A172 (cell line): Measurements from ENCODE around the gene INTS2. TPM values are rescaled to one million over a fixed set of nuclear protein-coding genes. Genes with fewer than 3 reads are reported as not detected.
"Not testable (repeated sequence)": the region's sequence is repeated elsewhere in the genome, so short reads cannot be mapped to it uniquely, and the experiment has no call there.

ENCODE experiments used
- DNase-seq: peaks from one replicate; pipeline ENCODE4 v3.0.0-alpha.2; 2015; ENCODE audit warnings: low spot score
- total RNA-seq: library from RNA; depleted of rRNA; stranded (reverse); fragments of >200 nt; shearing (Covaris generic); gene quantifications from 2 replicates; pipeline ENCODE4 v1.2.3, GENCODE V29; 2014; rRNA removed

The INTS2 gene, protein sequence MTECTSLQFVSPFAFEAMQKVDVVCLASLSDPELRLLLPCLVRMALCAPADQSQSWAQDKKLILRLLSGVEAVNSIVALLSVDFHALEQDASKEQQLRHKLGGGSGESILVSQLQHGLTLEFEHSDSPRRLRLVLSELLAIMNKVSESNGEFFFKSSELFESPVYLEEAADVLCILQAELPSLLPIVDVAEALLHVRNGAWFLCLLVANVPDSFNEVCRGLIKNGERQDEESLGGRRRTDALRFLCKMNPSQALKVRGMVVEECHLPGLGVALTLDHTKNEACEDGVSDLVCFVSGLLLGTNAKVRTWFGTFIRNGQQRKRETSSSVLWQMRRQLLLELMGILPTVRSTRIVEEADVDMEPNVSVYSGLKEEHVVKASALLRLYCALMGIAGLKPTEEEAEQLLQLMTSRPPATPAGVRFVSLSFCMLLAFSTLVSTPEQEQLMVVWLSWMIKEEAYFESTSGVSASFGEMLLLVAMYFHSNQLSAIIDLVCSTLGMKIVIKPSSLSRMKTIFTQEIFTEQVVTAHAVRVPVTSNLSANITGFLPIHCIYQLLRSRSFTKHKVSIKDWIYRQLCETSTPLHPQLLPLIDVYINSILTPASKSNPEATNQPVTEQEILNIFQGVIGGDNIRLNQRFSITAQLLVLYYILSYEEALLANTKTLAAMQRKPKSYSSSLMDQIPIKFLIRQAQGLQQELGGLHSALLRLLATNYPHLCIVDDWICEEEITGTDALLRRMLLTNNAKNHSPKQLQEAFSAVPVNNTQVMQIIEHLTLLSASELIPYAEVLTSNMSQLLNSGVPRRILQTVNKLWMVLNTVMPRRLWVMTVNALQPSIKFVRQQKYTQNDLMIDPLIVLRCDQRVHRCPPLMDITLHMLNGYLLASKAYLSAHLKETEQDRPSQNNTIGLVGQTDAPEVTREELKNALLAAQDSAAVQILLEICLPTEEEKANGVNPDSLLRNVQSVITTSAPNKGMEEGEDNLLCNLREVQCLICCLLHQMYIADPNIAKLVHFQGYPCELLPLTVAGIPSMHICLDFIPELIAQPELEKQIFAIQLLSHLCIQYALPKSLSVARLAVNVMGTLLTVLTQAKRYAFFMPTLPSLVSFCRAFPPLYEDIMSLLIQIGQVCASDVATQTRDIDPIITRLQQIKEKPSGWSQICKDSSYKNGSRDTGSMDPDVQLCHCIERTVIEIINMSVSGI
- 15.7 and 16.3 TPM in 2 replicates for total RNA-seq

GRCh38 chr17:61927208-61928100 lies at the start of gene INTS2:
Gene INTS2, minus strand, starts transcription at chr17:61927982. Its CDS starts 1,338 bp downstream, at chr17:61926644.
- peak; percentile 95 for DNase-seq

- no peak for DNase-seq
These were observed 46.3 kb upstream of the INTS2 start for GRCh38 chr17:61974115-61974514.

GRCh38 chr17:61972311-61972710 lies 44.5 kb upstream of the INTS2 start:
- DNase-seq: no peak

GRCh38 chr17:61970030-61970429 lies 42.2 kb upstream of the INTS2 start:
- DNase-seq: no peak

DNA sequence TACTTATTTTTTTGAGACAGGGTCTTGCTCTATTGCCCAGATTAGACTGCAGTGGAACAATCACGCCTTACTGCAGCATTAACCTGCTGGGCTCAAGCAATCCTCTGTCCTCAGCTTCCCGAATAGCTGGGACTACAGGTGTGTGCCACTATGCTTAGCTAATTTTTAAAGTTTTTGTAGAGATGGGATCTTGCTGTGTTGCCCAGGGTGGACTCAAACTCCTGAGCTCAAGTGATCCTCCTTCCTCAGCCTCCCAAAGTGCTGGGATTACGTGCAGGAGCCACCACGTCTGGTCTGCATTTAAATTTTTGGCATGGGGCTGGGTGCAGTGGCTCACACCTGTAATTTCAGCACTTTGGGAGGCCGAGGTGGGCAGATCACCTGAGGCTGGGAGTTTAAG lies 41.0 kb upstream of the INTS2 start:
- DNase-seq: no peak

GRCh38 chr17:61967729-61968128 lies 39.9 kb upstream of the INTS2 start:
- DNase-seq: no peak

GRCh38 chr17:61966191-61966590 lies 38.4 kb upstream of the INTS2 start:
- DNase-seq: no peak

- no peak for DNase-seq
These were observed 27.8 kb upstream of the INTS2 start for GRCh38 chr17:61955619-61956018.

GRCh38 chr17:61947367-61948078 lies 19.7 kb upstream of the INTS2 start:
- no peak for DNase-seq

- no peak for DNase-seq
These were observed 18.6 kb upstream of the INTS2 start for GRCh38 chr17:61946359-61946758.

DNA sequence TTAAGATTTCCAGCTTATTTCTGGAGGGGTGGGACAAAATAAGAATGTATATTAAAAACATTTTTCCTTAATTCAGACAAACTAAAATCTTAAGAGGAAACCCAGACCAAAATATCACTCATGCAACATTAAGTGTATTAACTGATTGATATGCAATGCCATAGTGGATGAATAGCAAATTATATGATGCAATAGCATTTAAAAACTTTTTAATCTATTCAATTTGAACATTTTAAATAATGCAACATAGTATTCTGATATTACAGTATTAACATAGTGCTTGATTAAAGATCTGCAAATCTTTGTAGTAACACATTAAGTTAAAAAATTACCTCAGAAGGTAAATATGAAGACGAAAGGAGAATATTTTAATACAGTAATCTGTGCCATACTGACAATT lies 15.3 kb upstream of the INTS2 start:
- no peak for DNase-seq

DNA sequence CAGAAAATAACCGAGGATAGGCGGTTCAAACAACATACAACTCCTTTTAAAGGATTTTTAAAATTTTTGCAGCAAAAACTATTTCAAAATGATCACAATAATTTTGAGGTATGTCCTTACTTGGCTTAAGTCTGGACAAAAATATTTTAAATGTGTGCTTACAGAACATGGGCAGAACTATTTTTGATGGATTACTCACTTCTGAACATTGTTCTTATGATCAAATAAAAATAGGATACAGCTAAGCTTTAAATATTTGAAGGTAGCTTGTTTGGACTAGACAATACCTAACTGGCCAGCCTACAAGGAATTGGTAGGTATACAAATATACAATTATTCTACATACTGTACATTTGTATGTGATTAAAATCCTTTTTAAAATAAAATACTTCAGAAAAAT lies 14.3 kb upstream of the INTS2 start:
- DNase-seq: no peak

DNA sequence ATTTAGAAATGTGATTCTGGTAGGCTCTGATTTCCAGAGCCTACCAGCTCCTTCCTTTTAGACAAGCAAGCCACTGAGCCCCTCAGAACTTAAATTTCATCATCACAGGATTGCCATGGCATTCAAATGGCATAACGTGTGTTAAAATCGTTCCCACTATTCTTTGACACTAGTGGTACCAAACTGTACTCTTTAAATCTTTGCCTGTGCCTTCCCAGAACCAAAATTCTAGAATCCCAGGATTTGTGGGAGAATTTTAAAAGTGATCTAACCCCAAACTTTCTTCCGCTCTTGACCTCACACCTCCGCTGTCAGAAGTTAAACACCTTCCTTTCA lies 287 bp upstream of the INTS2 start:
- DNase-seq: no peak

DNA sequence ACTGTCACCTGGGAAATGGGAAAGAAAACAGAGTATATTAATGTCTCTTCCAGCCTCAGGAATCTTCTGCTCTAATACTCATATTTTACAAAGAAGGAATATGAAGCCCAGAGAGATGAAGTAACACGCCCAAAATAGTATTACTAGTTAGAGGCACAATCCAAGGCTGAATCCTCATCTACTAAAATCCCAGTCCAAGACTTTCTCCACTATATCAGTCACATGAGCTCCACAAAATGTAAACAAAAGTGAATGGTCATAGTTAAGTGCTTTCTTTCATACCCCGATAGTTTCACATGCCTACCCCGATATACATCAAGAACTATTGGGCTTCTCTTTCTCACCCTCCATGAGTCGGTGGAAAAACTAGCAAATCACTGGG lies 965 bp downstream of the INTS2 start:
- DNase-seq: no peak

DNA sequence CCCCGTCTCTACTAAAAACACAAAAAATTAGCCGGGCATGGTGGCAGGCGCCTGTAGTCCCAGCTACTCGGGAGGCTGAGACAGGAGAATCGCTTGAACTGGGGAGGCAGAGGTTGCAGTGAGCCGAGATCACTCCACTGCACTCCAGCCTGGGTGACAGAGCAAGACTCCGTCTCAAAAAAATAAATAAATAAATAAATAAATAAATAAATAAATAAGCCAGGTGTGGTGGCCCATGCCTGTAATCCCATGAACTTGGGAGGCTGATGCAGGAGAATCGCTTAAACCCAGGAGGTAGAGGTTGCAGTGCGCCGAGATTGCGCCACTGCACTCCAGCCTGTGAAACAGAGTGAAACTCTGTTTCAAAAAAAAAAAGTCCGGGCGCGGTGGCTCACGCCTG lies 12.6 kb downstream of the INTS2 start:
- not testable (repeated sequence) for DNase-seq

GRCh38 chr17:61908292-61909037 lies 19.3 kb downstream of the INTS2 start:
- no peak for DNase-seq

DNA sequence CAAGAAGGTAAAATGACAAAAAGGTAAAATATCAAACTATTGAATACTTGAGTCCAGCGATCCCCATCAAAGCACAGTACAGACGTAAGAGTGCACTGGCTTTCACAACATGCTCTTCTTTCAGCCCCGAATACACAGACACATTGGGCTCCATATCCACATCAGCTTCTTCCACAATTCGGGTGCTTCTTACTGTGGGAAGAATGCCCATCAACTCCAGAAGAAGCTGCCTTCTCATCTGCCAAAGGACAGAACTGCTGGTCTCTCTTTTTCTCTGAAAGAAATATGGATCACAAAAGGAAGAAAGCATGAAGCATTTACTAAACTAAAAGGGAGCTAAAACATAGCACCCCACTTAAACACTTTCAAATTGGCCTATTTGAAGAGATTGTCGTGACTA lies 20.4 kb downstream of the INTS2 start:
- no peak for DNase-seq

DNA sequence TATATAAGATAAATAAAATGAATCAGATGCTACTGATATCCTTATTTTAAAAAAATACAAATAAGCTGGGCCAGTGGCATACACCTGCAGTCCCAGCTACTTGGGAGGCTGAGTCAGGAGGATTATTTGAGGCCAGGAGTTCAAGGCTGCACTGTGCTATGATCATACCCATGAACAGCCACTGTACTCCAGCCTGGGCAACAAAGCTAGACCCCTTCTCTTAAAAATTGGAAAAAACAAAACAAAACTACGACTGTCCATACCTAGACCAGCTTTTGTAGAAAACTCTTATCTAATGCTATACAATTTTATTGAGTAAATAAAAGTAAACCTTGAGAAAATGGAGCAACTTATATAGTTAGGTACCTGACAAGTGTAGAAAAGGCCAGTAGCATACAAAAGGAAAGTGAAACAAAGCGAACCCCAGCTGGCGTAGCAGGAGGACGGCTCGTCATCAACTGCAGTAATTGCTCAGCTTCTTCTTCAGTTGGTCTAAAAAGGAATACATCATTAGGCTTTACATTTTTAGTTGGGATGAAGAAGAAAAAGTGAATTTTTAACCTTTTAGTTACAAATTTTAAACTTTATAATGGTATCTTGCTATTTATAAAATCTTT lies 23.6 kb downstream of the INTS2 start:
- no peak for DNase-seq

DNA sequence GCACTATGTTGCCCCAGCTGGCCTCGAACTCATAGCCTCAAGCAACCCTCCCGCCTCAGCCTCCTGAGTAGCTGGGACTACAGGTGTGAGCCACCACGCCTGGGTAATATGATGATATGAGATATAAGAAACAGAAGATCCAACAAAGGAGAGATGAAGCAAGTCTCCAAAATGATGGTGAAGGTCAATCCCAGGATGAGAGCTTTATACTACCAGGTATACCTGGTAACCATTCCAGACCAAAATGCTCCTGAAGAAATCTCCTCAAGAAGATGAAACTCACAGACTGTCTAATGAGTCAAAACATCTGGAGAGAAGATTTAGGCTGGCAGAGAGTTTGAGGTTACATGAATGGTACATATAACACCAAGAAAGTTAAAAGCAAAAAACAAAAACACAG lies 24.5 kb downstream of the INTS2 start:
- DNase-seq: no peak
